Kidney (tissue), 14 donors: Measurements from ENCODE around the gene CHMP5. TPM values are rescaled to one million over a fixed set of nuclear protein-coding genes. Genes with fewer than 3 reads are reported as not detected.

Experiments used
- DNase-seq, 5 donors: peaks; one replicate each; pipeline ENCODE4 v3.0.0-alpha.2; 2013 to 2020
- FAIRE-seq: peaks from 2 replicates; lab custom pipeline; 2012; peaks lifted over from hg19 to GRCh38; lab: Jason Lieb, UNC
- H3K27ac ChIP-seq, 2 donors: one replicate each; pipeline ENCODE4 v1.7.0; 2013; ENCODE audit warnings: low read depth in 2 of 2, low read length in 2 of 2, inconsistent platforms in 1 of 2
- H3K27me3 ChIP-seq: one replicate; pipeline ENCODE4 v1.7.1; 2013; ENCODE audit warnings: low read length, inconsistent platforms; ENCODE audit not compliant: control insufficient read depth, insufficient read depth
- H3K36me3 ChIP-seq, 3 donors: one replicate each; pipeline versions ENCODE4 v1.7.0 to v1.7.1; 2013; ENCODE audit warnings: low read length in 3 of 3, control low read depth in 1 of 3, inconsistent platforms in 1 of 3; ENCODE audit not compliant: insufficient read depth in 3 of 3, control insufficient read depth in 2 of 3
- H3K4me1 ChIP-seq, 3 donors: one replicate each; pipeline versions ENCODE4 v1.7.0 to v1.7.1; 2013; ENCODE audit warnings: low read length in 3 of 3, inconsistent platforms in 1 of 3, low read depth in 1 of 3; ENCODE audit not compliant: control insufficient read depth in 2 of 3, insufficient read depth in 2 of 3
- H3K4me3 ChIP-seq, 3 donors: one replicate each; pipeline versions ENCODE4 v1.7.0 to v1.8.1; 2013; ENCODE audit warnings: low read length in 3 of 3, control low read depth in 1 of 3, inconsistent platforms in 1 of 3
- H3K9ac ChIP-seq, 3 donors: one replicate each; pipeline versions ENCODE4 v1.7.0 to v1.7.1; 2013; ENCODE audit warnings: low read length in 3 of 3, control low read depth in 1 of 3, inconsistent platforms in 1 of 3
- H3K9me3 ChIP-seq, 3 donors: one replicate each; pipeline versions ENCODE4 v1.7.0 to v1.7.1; 2013; ENCODE audit warnings: low read length in 3 of 3, control low read depth in 1 of 3, inconsistent platforms in 1 of 3; ENCODE audit not compliant: control insufficient read depth in 2 of 3, insufficient read depth in 1 of 3
- intact Hi-C: fragments of 100-400 bp; cut with DNase I; formaldehyde crosslinking; loops from one replicate; pipeline ENCODE4 v1.11.1; 2022
- polyA plus RNA-seq: library from polyadenylated mRNA; stranded (reverse); fragments of 350-450 nt; fragmentation: Illumina TruSeq; extraction: RNeasy Lipid Tissue Mini Kit (QIAGEN cat#74804); gene quantifications from one replicate; pipeline ENCODE4 v1.2.3, GENCODE V29; 2014; ENCODE audit warnings: low read depth, low replicate concordance; ENCODE audit not compliant: insufficient read depth
- total RNA-seq: library from RNA; stranded (reverse); fragmentation: NEBNext Ultra II Directional; extraction: Animal tissue kit (Norgen Biotek cat#: 25700); gene quantifications from one replicate; pipeline ENCODE4 v1.2.1, GENCODE V29; 2021
- TF ChIP-seq, protein P1 (sequence below): IDR thresholded peaks from 3 replicates; pipeline ENCODE4 v1.5.1; 2012; ENCODE audit warnings: mild to moderate bottlenecking, moderate library complexity, borderline replicate concordance; ENCODE audit not compliant: insufficient read depth; ENCODE audit errors: extremely low read depth
- donor health status: control.
- donor health status: control.
- donor health status: control.
- donor health status: control.
- donor health status: control.
- donor health status: DM: yes; HTN: yes; CAD: no.
- donor health status: Normal renal cell carcinoma (clear cell type).

CHMP5 gene
- total and polyA plus RNA-seq, 2 donors from 2014 or later, result 65.2 to 100 TPM

DNA sequence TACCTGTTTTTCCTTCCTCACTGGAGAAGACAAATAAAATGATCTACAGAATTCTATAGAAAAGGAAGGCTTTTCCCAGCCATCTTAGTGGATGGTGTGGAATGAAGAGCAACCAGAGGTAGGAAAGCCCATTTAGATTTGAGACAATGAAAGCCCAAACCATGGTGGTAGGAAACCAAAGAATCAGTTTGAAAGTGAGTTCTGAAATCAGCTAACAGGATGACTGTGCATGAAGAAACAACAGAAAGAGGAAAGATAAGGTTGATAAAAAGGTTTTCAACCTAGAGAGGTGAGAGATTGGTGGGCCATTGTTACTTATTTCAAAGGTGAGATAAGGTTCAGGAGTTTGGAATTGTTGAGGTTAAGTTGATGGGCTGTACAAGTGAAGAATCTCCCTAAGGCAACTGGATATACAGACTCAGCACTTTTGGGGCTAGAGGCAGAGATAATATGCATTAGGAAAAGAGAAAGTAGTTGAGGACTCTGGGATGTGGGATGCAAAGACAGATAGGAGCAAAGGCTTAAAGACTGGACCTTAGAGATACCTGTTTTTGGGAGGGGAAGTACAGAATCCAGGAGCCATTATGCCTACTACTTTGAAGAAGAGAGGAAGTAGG is 2.4 kb downstream of the CHMP5 start:
- H3K27me3 ChIP-seq, result no peaks in the 10 kb centered on the region
- peaks cover 0 to 17% (median 8%) of the 10 kb centered on the region in 3 donors for H3K4me1 ChIP-seq
- H3K9me3 ChIP-seq, result no peaks in the 10 kb centered on the region
- intact Hi-C loops, result no loop called here
- no peak for DNase-seq
- no peak for FAIRE-seq
- H3K36me3 ChIP-seq, result peaks cover 16 to 32% (median 27%) of the 10 kb centered on the region in 3 donors
- TF ChIP-seq, protein P1, sequence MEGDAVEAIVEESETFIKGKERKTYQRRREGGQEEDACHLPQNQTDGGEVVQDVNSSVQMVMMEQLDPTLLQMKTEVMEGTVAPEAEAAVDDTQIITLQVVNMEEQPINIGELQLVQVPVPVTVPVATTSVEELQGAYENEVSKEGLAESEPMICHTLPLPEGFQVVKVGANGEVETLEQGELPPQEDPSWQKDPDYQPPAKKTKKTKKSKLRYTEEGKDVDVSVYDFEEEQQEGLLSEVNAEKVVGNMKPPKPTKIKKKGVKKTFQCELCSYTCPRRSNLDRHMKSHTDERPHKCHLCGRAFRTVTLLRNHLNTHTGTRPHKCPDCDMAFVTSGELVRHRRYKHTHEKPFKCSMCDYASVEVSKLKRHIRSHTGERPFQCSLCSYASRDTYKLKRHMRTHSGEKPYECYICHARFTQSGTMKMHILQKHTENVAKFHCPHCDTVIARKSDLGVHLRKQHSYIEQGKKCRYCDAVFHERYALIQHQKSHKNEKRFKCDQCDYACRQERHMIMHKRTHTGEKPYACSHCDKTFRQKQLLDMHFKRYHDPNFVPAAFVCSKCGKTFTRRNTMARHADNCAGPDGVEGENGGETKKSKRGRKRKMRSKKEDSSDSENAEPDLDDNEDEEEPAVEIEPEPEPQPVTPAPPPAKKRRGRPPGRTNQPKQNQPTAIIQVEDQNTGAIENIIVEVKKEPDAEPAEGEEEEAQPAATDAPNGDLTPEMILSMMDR, result no peak
- no peak overlapping the region for H3K4me3 ChIP-seq
- no peak overlapping the region for H3K27ac ChIP-seq
- no peak overlapping the region for H3K9ac ChIP-seq

DNA sequence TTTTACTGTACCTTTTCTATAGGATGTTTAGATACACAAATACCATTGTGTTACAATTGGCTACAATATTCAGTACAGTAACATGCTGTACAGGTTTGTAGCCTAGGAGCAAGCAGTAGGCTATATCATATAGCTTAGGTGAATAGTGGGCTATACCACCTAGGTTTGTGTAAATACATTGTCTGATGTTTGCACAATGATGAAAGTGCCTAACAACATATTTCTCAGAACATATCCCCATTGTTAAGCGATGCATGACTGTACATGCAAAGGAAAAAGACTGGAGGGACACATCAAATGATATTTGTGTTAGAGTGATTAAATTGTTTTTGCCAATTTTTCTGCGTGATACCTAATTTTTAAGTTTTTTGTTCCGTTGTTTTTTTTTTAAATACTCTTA is 5.3 kb downstream of the CHMP5 start:
- peaks cover 0 to 11% (median 8%) of the 10 kb centered on the region in 3 donors for H3K4me1 ChIP-seq
- no peaks in the 10 kb centered on the region for H3K27me3 ChIP-seq
- no peaks in the 10 kb centered on the region for H3K9me3 ChIP-seq
- TF ChIP-seq, protein P1, result no peak
- no peak overlapping the region for H3K4me3 ChIP-seq
- H3K27ac ChIP-seq, result no peak overlapping the region
- DNase-seq (no peak), FAIRE-seq (no peak)
- intact Hi-C loops, result no loop called here
- peaks cover 16 to 42% (median 32%) of the 10 kb centered on the region in 3 donors for H3K36me3 ChIP-seq
- no peak overlapping the region for H3K9ac ChIP-seq

DNA sequence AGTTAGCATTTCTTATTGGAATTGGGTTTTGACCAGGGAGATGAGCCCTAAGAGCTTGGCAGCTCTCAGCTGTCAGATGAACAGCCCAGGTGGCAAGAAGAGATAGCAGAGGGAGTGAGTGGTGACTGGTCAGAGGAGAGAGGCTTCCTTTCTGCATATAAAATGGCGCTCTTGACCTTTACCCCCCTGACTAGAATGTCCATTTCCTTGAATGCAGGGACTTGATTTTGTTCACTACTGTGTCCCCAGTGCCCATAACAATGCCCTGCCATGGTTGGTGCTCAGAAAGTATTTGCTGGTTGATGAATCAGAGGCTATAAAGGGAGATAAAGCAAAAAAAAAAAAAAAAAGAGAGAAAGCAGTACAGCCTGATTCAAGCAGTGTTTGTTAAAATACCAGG is 7.2 kb downstream of the CHMP5 start:
- Histone ChIP-seq H3K9ac (no peak overlapping the region), H3K9me3 (no peaks in the 10 kb centered on the region), H3K27me3 (no peaks in the 10 kb centered on the region), H3K36me3 (peaks cover 17 to 47% (median 37%) of the 10 kb centered on the region in 3 donors), H3K4me3 (no peak overlapping the region), H3K27ac (no peak overlapping the region), H3K4me1 (no peaks in the 10 kb centered on the region)
- TF ChIP-seq, protein P1, result no peak
- DNase-seq, result no peak
- intact Hi-C loops, result no loop called here
- FAIRE-seq, result no peak
